Fibroblast of the aortic adventitia (primary cell): Measurements from ENCODE around the gene OR10H4. TPM values are rescaled to one million over a fixed set of nuclear protein-coding genes. Genes with fewer than 3 reads are reported as not detected.
A peak's percentile ranks its signal among the peaks of the same experiment; 100 is the strongest.

ENCODE experiments used
- DNase-seq: peaks from one replicate; pipeline ENCODE4 v3.0.0-alpha.2; 2010; ENCODE audit warnings: low read depth
- H3K4me3 ChIP-seq: 2 replicates; pipeline ENCODE4 v1.5.1; 2011; ENCODE audit warnings: low read depth, mild to moderate bottlenecking, control low read depth, low read length, moderate library complexity
- total RNA-seq: library from RNA; depleted of rRNA; stranded (reverse); fragments of >200 nt; gene quantifications from 2 replicates; pipeline ENCODE4 v1.2.3, GENCODE V29; 2012; ENCODE audit warnings: low replicate concordance
- TF ChIP-seq, protein P1 (sequence below): IDR thresholded peaks from 2 replicates; pipeline ENCODE4 v1.5.1; 2011; ENCODE audit warnings: mild to moderate bottlenecking, low read length, control low read depth, inconsistent platforms; ENCODE audit not compliant: insufficient read depth

OR10H4 gene
- total RNA-seq, 1 donor: not detected

DNA sequence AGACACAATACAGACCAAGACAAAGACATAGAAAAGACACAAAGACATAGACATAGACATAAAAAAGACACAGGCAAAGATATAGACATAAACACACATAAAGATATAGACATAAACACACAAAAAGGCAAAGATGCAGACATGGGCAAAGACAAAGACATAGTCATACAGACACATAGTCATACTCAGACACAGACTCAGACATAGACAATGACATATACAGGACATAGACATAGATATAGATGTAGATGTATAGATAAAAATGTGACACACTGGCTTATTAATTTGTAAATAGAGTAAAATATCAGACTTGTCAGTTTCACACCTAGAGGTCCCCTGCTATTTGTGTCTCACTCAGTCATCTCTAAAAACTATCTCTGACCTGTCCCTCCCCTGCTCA lies 42.8 kb downstream of the OR10H4 start:
- H3K4me3 ChIP-seq: no peak overlapping the region
- TF ChIP-seq, protein P1, sequence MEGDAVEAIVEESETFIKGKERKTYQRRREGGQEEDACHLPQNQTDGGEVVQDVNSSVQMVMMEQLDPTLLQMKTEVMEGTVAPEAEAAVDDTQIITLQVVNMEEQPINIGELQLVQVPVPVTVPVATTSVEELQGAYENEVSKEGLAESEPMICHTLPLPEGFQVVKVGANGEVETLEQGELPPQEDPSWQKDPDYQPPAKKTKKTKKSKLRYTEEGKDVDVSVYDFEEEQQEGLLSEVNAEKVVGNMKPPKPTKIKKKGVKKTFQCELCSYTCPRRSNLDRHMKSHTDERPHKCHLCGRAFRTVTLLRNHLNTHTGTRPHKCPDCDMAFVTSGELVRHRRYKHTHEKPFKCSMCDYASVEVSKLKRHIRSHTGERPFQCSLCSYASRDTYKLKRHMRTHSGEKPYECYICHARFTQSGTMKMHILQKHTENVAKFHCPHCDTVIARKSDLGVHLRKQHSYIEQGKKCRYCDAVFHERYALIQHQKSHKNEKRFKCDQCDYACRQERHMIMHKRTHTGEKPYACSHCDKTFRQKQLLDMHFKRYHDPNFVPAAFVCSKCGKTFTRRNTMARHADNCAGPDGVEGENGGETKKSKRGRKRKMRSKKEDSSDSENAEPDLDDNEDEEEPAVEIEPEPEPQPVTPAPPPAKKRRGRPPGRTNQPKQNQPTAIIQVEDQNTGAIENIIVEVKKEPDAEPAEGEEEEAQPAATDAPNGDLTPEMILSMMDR: no peak
- no peak for DNase-seq

DNA sequence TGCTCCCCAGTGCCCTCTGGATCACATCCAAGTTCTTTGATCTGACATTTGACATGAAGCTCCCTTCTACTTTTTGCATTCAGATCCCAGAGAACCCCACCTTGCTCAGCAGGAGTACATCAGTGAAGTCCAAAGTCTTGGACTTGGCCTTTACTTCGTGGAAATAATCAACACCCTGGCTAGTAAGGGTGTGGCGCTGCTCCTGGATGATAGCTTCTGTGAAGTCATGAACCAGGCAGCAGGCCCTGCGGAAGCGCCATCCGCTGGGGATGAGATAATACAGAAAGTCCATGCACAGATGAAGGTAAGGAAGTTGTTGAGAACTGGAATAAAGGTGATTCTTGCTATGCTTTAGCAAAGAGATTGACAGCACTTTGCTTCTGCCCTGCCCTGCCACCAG lies 43.2 kb downstream of the OR10H4 start:
- no peak for DNase-seq
- H3K4me3 ChIP-seq: no peak overlapping the region
- TF ChIP-seq, protein P1: no peak

DNA sequence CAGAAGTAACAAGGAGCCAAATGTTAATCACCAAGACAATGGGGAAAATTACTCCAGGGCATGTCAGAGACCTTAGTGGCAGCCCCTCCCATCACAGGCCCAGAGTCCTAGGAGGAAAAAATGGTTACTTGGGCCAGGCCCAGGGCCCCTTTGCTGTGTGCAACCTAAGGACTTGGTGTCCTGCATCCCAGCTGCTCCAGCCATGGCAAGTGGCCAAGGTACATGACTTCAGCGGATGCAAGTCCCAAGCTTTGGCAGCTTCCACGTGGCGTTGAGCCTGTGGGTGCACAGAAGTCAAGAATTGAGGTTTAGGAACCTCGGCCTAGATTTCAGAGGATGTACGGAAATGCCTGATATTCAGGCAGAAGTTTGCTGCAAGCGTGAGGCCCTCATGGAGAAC lies 46.7 kb downstream of the OR10H4 start:
- no peak overlapping the region for H3K4me3 ChIP-seq
- TF ChIP-seq, protein P1: no peak
- peak; percentile 18 for DNase-seq

DNA sequence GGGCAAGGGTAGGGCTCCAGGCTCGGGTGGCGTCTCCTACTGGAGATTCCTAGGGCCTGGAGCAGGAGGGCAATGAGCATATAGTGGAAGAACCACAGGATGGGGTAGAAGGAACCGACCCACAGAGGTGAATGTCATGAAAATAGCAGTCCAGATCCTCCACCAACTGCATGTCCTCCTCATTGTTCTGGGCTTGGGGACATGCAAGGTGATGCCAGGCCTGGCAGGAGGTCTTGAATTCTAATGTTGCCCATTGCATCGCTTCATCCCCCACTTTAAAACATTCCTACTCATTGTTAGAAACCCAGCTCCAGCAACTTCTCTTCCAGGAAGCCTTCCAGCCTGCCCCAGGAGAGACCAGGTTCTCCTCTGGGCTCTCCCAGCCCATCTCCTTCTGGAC lies 49.4 kb downstream of the OR10H4 start:
- TF ChIP-seq, protein P1: no peak
- no peak overlapping the region for H3K4me3 ChIP-seq
- no peak for DNase-seq

Other genes with a start within 250 kb of the OR10H4 start
- not detected in 2 replicates for gene OR10H2, start 221.0 kb upstream of the OR10H4 start, total RNA-seq
- gene OR10H3, start 211.0 kb upstream of the OR10H4 start, total RNA-seq: not detected in 2 replicates
- gene OR10H5, start 161.3 kb upstream of the OR10H4 start, total RNA-seq: not detected in 2 replicates
- not detected in 2 replicates for gene OR10H1, start 133.3 kb upstream of the OR10H4 start, total RNA-seq
- not detected in 2 replicates for gene CYP4F2, start 50.9 kb upstream of the OR10H4 start, total RNA-seq
- not detected in 2 replicates for gene CYP4F11, start 14.5 kb upstream of the OR10H4 start, total RNA-seq
- gene TPM4, start 127.5 kb downstream of the OR10H4 start, total RNA-seq: 864 and 1,097 TPM in 2 replicates
- 15.5 and 99.9 TPM in 2 replicates for gene RAB8A, start 162.9 kb downstream of the OR10H4 start, total RNA-seq
- not detected in 2 replicates for gene HSH2D, start 194.7 kb downstream of the OR10H4 start, total RNA-seq
- not detected in 2 replicates for gene CIB3, start 224.5 kb downstream of the OR10H4 start, total RNA-seq
- 70.6 and 89.1 TPM in 2 replicates for gene FAM32A, start 236.4 kb downstream of the OR10H4 start, total RNA-seq
- 7.8 and 78.5 TPM in 2 replicates for gene AP1M1, start 248.9 kb downstream of the OR10H4 start, total RNA-seq